Measurements from ENCODE around the gene RPUSD4. TPM values are rescaled to one million over a fixed set of nuclear protein-coding genes. Genes with fewer than 3 reads are reported as not detected.

Gene RPUSD4
- total RNA-seq, 1 experiment from 2014 or later = 39.7 TPM

- Histone ChIP-seq H2AFZ (ENCODE audit: low read length) (no peak overlapping the region), H4K20me1 (ENCODE audit: low read length) (peaks cover 3% of the 10 kb centered on the region; the same call in 1 of the 2 replicates), H3K36me3 (ENCODE audit: low read depth, low read length) (peaks cover 70% of the 10 kb centered on the region), H3K4me1 (ENCODE audit: insufficient read depth, low read length) (no peaks in the 10 kb centered on the region), H3K79me2 (ENCODE audit: low read length) (0 out of 2 replicates have a peak, but pooled peaks cover 5% of the 10 kb centered on the region), H3K9me3 (ENCODE audit: low read length) (no peaks in the 10 kb centered on the region), H3F3A (ENCODE audit: low read length, unreplicated experiment) (no peaks in the 10 kb centered on the region), H3K9me2 (replicated peaks; ENCODE audit: low read length) (no peaks in the 10 kb centered on the region), H3K27me3 (ENCODE audit: low read length) (no peaks in the 10 kb centered on the region), H3K27ac (ENCODE audit: low read length) (no peak overlapping the region), H3K4me3 (ENCODE audit: low read length) (no peak overlapping the region), H3K9ac (ENCODE audit: low read length) (no peak overlapping the region), H3K4me2 (ENCODE audit: low read length) (no peak overlapping the region)
- BruUV-seq (replicated peaks) = no TSS peak
- CTCF ChIA-PET = no interaction called here
- TF ChIP-seq EZH2phosphoT487 (IDR thresholded peaks at IDR 0.05; ENCODE audit: borderline replicate concordance, low read length) (no peak), EZH2 (IDR thresholded peaks at IDR 0.05; ENCODE audit: low read length, unreplicated experiment) (no peak)
- TF ChIP-seq, protein P1, sequence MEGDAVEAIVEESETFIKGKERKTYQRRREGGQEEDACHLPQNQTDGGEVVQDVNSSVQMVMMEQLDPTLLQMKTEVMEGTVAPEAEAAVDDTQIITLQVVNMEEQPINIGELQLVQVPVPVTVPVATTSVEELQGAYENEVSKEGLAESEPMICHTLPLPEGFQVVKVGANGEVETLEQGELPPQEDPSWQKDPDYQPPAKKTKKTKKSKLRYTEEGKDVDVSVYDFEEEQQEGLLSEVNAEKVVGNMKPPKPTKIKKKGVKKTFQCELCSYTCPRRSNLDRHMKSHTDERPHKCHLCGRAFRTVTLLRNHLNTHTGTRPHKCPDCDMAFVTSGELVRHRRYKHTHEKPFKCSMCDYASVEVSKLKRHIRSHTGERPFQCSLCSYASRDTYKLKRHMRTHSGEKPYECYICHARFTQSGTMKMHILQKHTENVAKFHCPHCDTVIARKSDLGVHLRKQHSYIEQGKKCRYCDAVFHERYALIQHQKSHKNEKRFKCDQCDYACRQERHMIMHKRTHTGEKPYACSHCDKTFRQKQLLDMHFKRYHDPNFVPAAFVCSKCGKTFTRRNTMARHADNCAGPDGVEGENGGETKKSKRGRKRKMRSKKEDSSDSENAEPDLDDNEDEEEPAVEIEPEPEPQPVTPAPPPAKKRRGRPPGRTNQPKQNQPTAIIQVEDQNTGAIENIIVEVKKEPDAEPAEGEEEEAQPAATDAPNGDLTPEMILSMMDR (conservative IDR thresholded peaks at IDR 0.05; ENCODE audit: low read depth, low read length) = no peak
- DNase-seq (no peak), ATAC-seq (no peak)
- intact Hi-C loops (cut with micrococcal nuclease) = no loop called here
- POLR2A ChIA-PET (ENCODE audit: unreplicated experiment) = no interaction called here
These were observed 12.8 kb downstream of the RPUSD4 start for GRCh38 chr11:126198648-126199047.

GRCh38 chr11:126197277-126197939 lies 14.0 kb downstream of the RPUSD4 start:
- H3K4me3 ChIP-seq (ENCODE audit: low read length) = no peak overlapping the region
- CTCF ChIA-PET = no interaction called here
- H3K27ac ChIP-seq (ENCODE audit: low read length) = no peak overlapping the region
- intact Hi-C loops (cut with micrococcal nuclease) = no loop called here
- no peaks in the 10 kb centered on the region for H3K79me2 ChIP-seq (ENCODE audit: low read length)
- peaks cover 69% of the 10 kb centered on the region for H3K36me3 ChIP-seq (ENCODE audit: low read depth, low read length)
- no TSS peak for BruUV-seq (replicated peaks)
- H4K20me1 ChIP-seq (ENCODE audit: low read length) = peaks cover 4% of the 10 kb centered on the region; the same call in 1 of the 2 replicates
- DNase-seq (no peak), ATAC-seq (no peak)
- POLR2A ChIA-PET (ENCODE audit: unreplicated experiment) = interaction anchor here (0.6 kb wide), 1 partner anchor 286 kb away, joined by 5 read pairs; no protein-coding TSS in a partner anchor
- H3K27me3 ChIP-seq (ENCODE audit: low read length) = no peaks in the 10 kb centered on the region
- no peak overlapping the region for H3K4me2 ChIP-seq (ENCODE audit: low read length)
- H3K9me3 ChIP-seq (ENCODE audit: low read length) = no peaks in the 10 kb centered on the region
- H2AFZ ChIP-seq (ENCODE audit: low read length) = no peak overlapping the region
- no peaks in the 10 kb centered on the region for H3F3A ChIP-seq (ENCODE audit: low read length, unreplicated experiment)
- no peak overlapping the region for H3K9ac ChIP-seq (ENCODE audit: low read length)
- TF ChIP-seq, protein P1 (conservative IDR thresholded peaks at IDR 0.05; ENCODE audit: low read depth, low read length) = no peak
- TF ChIP-seq EZH2 (IDR thresholded peaks at IDR 0.05; ENCODE audit: low read length, unreplicated experiment) (no peak), EZH2phosphoT487 (IDR thresholded peaks at IDR 0.05; ENCODE audit: borderline replicate concordance, low read length) (no peak)
- no peaks in the 10 kb centered on the region for H3K4me1 ChIP-seq (ENCODE audit: insufficient read depth, low read length)
- H3K9me2 ChIP-seq (replicated peaks; ENCODE audit: low read length) = no peaks in the 10 kb centered on the region

DNA sequence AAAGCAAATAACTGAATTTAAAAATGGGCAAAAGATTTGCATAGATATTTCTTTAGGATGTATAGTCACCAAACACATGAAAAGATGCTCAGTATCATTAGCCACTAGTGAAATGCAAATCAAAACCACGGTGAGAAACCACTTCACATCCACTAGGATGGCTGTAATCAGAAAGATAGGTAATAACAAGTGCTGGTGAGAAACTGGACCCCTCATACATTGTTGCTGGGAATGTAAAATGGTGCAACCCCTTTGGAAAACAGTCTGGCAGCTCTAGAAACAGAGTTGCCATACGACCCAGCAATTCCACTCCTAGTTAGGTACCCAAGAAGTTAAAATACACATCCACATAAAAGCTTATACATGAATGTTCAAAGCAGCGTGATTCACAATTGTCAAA lies 16.3 kb downstream of the RPUSD4 start:
- DNase-seq (no peak), ATAC-seq (no peak)
- CTCF ChIA-PET = interaction anchor here (0.6 kb wide), 1 partner anchor 253 kb away, joined by 3 read pairs; no protein-coding TSS in a partner anchor
- H3K9me2 ChIP-seq (replicated peaks; ENCODE audit: low read length) = no peaks in the 10 kb centered on the region
- H3F3A ChIP-seq (ENCODE audit: low read length, unreplicated experiment) = no peaks in the 10 kb centered on the region
- no peak overlapping the region for H2AFZ ChIP-seq (ENCODE audit: low read length)
- no peak overlapping the region for H3K4me2 ChIP-seq (ENCODE audit: low read length)
- no peak overlapping the region for H3K4me3 ChIP-seq (ENCODE audit: low read length)
- no TSS peak for BruUV-seq (replicated peaks)
- no peaks in the 10 kb centered on the region for H3K4me1 ChIP-seq (ENCODE audit: insufficient read depth, low read length)
- H3K27ac ChIP-seq (ENCODE audit: low read length) = no peak overlapping the region
- H3K27me3 ChIP-seq (ENCODE audit: low read length) = no peaks in the 10 kb centered on the region
- H4K20me1 ChIP-seq (ENCODE audit: low read length) = peaks cover 4% of the 10 kb centered on the region; the same call in 1 of the 2 replicates
- no peaks in the 10 kb centered on the region for H3K9me3 ChIP-seq (ENCODE audit: low read length)
- POLR2A ChIA-PET (ENCODE audit: unreplicated experiment) = no interaction called here
- intact Hi-C loops (cut with micrococcal nuclease) = no loop called here
- peaks cover 66% of the 10 kb centered on the region for H3K36me3 ChIP-seq (ENCODE audit: low read depth, low read length)
- H3K79me2 ChIP-seq (ENCODE audit: low read length) = no peaks in the 10 kb centered on the region
- TF ChIP-seq EZH2 (IDR thresholded peaks at IDR 0.05; ENCODE audit: low read length, unreplicated experiment) = no peak
- TF ChIP-seq, protein P1 (conservative IDR thresholded peaks at IDR 0.05; ENCODE audit: low read depth, low read length) = no peak
- TF ChIP-seq EZH2phosphoT487 (IDR thresholded peaks at IDR 0.05; ENCODE audit: borderline replicate concordance, low read length) = no peak
- no peak overlapping the region for H3K9ac ChIP-seq (ENCODE audit: low read length)

Data from PC-3 (cell line).